Hepatocyte (in vitro differentiated cells): ENCODE measurements around the gene SLC20A1. TPM values are rescaled to one million over a fixed set of nuclear protein-coding genes. Genes with fewer than 3 reads are reported as not detected.

ENCODE experiments used
- DNase-seq: peaks from one replicate; pipeline ENCODE4 v3.0.0-alpha.2; 2016; ENCODE audit warnings: low spot score
- H2AFZ ChIP-seq: fragments of 200-600 bp; sonication (generic); 2 replicates; pipeline ENCODE4 v1.6.0; 2016; ENCODE audit warnings: antibody characterized with exemption, mild to moderate bottlenecking
- H3K27ac ChIP-seq: fragments of 200-600 bp; sonication (generic); 2 replicates; pipeline ENCODE4 v1.5.1; 2016; ENCODE audit warnings: mild to moderate bottlenecking
- H3K27me3 ChIP-seq: fragments of 200-600 bp; sonication (generic); 2 replicates; pipeline ENCODE4 v1.6.1; 2016
- H3K36me3 ChIP-seq: fragments of 200-600 bp; sonication (generic); replicated peaks from 2 replicates; pipeline ENCODE4 v1.5.1; 2016; ENCODE audit warnings: low read depth; ENCODE audit not compliant: insufficient read depth
- H3K4me1 ChIP-seq: fragments of 200-600 bp; sonication (generic); 2 replicates; pipeline ENCODE4 v1.5.1; 2016; ENCODE audit warnings: mild to moderate bottlenecking, moderate library complexity; ENCODE audit not compliant: insufficient read depth
- H3K4me2 ChIP-seq: fragments of 200-600 bp; sonication (generic); 2 replicates; pipeline ENCODE4 v1.6.0; 2016
- H3K4me3 ChIP-seq: fragments of 200-600 bp; sonication (generic); 2 replicates; pipeline ENCODE4 v1.5.1; 2016; ENCODE audit warnings: mild to moderate bottlenecking
- H3K79me2 ChIP-seq: fragments of 200-600 bp; sonication (generic); 2 replicates; pipeline ENCODE4 v1.6.0; 2017; ENCODE audit warnings: mild to moderate bottlenecking
- H3K9me2 ChIP-seq: fragments of 200-600 bp; sonication (generic); replicated peaks from 2 replicates; pipeline ENCODE4 v1.6.0; 2017; ENCODE audit warnings: mild to moderate bottlenecking; ENCODE audit not compliant: insufficient read depth
- H3K9me3 ChIP-seq: fragments of 200-600 bp; sonication (generic); 2 replicates; pipeline ENCODE4 v1.5.1; 2016; ENCODE audit warnings: low read depth, mild to moderate bottlenecking
- H4K20me1 ChIP-seq: fragments of 200-600 bp; sonication (generic); 2 replicates; pipeline ENCODE4 v1.6.0; 2016; ENCODE audit warnings: mild to moderate bottlenecking; ENCODE audit not compliant: insufficient read depth, poor library complexity, severe bottlenecking
- EZH2 ChIP-seq: fragments of 200-600 bp; sonication (generic); IDR thresholded peaks from 2 replicates; pipeline ENCODE4 v1.6.1; 2016; ENCODE audit warnings: antibody characterized with exemption, mild to moderate bottlenecking, borderline replicate concordance
- EZH2phosphoT487 ChIP-seq: fragments of 200-600 bp; sonication (generic); IDR thresholded peaks from one replicate; pipeline ENCODE4 v1.6.1; 2018; ENCODE audit warnings: antibody characterized with exemption, mild to moderate bottlenecking, low read depth, moderate library complexity; ENCODE audit not compliant: unreplicated experiment, severe bottlenecking
- WGBS: methylation state at CpG from one replicate; pipeline ENCODE4 v1.1.6; 2016; ENCODE audit warnings: low lambda C conversion rate; ENCODE audit errors: missing lambda C conversion rate; 5-methylcytosine and 5-hydroxymethylcytosine counted together
- polyA plus RNA-seq: library from polyadenylated mRNA; unstranded; fragments of >200 nt; fragmentation: Nextera tagmentation; extraction: Ambion mirVana; gene quantifications from 2 replicates; pipeline ENCODE4 v1.2.1, GENCODE V29; 2016
- total RNA-seq: library from RNA; depleted of rRNA; stranded (reverse); fragments of >200 nt; gene quantifications from 2 replicates; pipeline ENCODE4 v1.2.3, GENCODE V29; 2014
- TF ChIP-seq, protein P1 (sequence below): fragments of 200-600 bp; sonication (generic); IDR thresholded peaks from 2 replicates; pipeline ENCODE4 v1.5.1; 2016; ENCODE audit warnings: antibody characterized with exemption, mild to moderate bottlenecking; ENCODE audit not compliant: poor library complexity

SLC20A1 gene
- total and polyA plus RNA-seq, 2 experiments from 2014 or later, result 63.6 to 135 TPM

DNA sequence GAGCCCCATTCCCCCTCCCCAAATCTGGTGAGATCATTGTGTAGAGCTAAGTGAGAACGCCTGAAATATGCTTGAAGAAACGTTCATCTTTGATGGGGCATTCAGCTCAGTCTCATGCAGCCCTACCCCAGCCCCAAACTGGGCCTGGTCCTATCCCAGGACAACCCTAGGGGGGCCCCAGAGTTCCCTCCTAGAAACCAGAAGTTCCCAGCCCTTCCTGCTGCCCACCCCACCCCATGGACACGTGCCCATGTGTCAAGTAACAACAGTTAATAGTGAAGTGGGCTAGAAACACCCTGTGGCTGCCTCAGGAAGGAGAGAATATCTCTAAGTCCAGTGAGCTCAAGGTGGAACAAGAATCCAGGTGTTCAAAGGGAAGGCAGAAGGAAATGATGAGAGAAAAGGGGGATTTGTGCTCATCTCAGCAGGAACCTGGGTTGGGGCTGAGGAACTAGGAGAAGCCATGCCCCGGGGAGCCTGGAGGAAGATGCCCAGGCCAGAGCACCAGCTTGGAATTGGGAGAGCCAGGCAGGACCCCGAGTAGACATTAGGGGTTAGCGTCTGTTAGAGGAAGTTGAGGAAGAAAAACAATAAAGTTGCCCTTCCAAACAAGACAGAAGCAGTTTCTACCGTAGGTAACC lies 20.1 kb upstream of the SLC20A1 start:
- no peak overlapping the region for H2AFZ ChIP-seq
- H3K36me3 ChIP-seq, result no peaks in the 10 kb centered on the region
- DNase-seq, result no peak
- no peaks in the 10 kb centered on the region for H3K79me2 ChIP-seq
- TF ChIP-seq EZH2phosphoT487, result no peak
- TF ChIP-seq, protein P1, sequence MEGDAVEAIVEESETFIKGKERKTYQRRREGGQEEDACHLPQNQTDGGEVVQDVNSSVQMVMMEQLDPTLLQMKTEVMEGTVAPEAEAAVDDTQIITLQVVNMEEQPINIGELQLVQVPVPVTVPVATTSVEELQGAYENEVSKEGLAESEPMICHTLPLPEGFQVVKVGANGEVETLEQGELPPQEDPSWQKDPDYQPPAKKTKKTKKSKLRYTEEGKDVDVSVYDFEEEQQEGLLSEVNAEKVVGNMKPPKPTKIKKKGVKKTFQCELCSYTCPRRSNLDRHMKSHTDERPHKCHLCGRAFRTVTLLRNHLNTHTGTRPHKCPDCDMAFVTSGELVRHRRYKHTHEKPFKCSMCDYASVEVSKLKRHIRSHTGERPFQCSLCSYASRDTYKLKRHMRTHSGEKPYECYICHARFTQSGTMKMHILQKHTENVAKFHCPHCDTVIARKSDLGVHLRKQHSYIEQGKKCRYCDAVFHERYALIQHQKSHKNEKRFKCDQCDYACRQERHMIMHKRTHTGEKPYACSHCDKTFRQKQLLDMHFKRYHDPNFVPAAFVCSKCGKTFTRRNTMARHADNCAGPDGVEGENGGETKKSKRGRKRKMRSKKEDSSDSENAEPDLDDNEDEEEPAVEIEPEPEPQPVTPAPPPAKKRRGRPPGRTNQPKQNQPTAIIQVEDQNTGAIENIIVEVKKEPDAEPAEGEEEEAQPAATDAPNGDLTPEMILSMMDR, result no peak
- no peak for TF ChIP-seq EZH2
- no peaks in the 10 kb centered on the region for H3K9me2 ChIP-seq
- H3K4me3 ChIP-seq, result no peak overlapping the region
- H3K4me2 ChIP-seq, result no peak overlapping the region
- H4K20me1 ChIP-seq, result no peaks in the 10 kb centered on the region
- H3K4me1 ChIP-seq, result peaks cover 16% of the 10 kb centered on the region
- WGBS, result 80% methylated on average over 7 of the region's 7 CpGs
- H3K27me3 ChIP-seq, result no peaks in the 10 kb centered on the region
- no peaks in the 10 kb centered on the region for H3K9me3 ChIP-seq
- H3K27ac ChIP-seq, result no peak overlapping the region

DNA sequence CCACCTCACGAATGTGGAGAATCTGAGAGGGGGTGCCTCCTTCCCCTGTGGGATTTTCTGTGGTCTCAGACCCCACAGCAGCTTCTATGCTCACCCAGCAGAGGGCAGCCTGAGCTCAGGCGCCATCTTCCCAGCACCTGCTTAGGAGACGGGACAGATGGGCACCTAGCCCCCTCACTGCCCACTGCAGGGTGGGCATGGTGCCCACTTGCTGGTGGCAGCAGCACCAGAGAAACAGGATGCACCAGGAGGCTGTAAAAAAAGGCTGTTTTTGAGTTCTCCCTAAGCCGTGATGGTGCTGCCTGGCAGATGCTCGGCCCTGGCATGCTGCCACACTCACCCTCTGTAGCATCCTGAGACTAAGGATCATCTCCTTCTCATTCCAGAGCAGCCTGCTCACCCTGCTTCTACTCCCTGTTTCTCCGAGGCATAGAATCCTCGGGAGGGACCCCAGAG lies 19.1 kb upstream of the SLC20A1 start:
- no peak for TF ChIP-seq EZH2phosphoT487
- TF ChIP-seq, protein P1, result peak; percentile 80
- no peaks in the 10 kb centered on the region for H4K20me1 ChIP-seq
- no peak overlapping the region for H3K4me3 ChIP-seq
- DNase-seq, result peak; percentile 65
- peak overlapping the region; percentile 30 for H3K4me2 ChIP-seq
- no peaks in the 10 kb centered on the region for H3K9me2 ChIP-seq
- peaks cover 21% of the 10 kb centered on the region for H3K4me1 ChIP-seq
- WGBS, result 43% methylated on average over 7 of the region's 7 CpGs
- H3K36me3 ChIP-seq, result no peaks in the 10 kb centered on the region
- no peak overlapping the region for H2AFZ ChIP-seq
- H3K27me3 ChIP-seq, result no peaks in the 10 kb centered on the region
- H3K9me3 ChIP-seq, result no peaks in the 10 kb centered on the region
- H3K27ac ChIP-seq, result peak overlapping the region; percentile 59
- H3K79me2 ChIP-seq, result no peaks in the 10 kb centered on the region

DNA sequence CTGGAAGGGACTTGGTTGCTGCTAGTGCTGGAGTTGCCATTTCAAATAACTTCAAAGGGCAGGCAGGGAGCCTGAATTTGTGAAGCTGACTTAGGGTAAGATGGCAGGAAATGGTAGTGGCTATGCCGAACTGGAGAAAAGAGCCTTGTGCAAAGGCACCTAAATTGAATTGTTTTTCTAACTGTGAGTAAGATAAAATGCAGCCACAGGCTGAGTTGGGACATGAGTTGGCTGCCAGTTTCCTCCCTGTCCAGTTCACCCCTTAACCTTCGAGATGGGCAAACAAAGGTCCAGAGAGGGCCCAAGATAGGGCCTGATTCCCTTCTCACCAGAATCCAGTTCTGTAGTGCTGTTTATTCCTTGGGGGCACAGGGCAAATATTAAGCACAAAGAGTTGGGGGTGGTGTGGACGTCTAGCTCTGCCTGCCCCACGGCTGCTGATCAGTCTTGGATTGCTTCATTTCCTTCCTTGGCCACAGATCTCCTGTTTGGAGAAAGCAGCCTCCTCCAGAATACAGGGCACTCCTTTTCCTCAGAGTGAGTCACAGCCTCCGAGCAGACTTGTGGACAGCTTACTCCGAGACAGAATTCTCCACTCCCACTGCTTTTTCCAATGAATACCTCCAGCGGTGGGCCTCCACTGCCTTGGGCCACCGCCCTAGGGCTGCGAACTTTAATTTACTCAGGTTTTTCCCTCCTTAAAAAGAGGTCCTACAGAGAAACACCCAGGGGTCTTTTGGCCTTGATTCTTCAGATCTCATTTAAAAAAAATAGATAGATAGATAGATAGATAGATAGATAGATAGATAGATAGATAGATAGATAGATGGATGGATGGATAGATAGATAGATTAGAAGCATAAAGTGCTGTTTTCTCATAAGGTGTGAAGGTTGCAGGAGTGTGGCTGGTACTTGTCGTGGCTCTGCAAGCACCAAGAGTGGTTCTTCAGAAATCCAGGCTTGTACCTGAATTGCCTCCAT lies 18.4 kb upstream of the SLC20A1 start:
- Histone ChIP-seq H3K36me3 (no peaks in the 10 kb centered on the region), H2AFZ (no peak overlapping the region), H3K27me3 (no peaks in the 10 kb centered on the region), H3K79me2 (no peaks in the 10 kb centered on the region), H3K4me1 (peaks cover 21% of the 10 kb centered on the region), H3K27ac (peak overlapping the region; percentile 59), H3K9me3 (no peaks in the 10 kb centered on the region), H3K4me3 (no peak overlapping the region), H3K9me2 (no peaks in the 10 kb centered on the region), H4K20me1 (no peaks in the 10 kb centered on the region), H3K4me2 (peak overlapping the region; percentile 30)
- TF ChIP-seq, protein P1, result no peak
- WGBS, result 72% methylated on average over 10 of the region's 10 CpGs
- DNase-seq, result peak; percentile 77
